Measurements from ENCODE around the gene MOGAT1.
"Not testable (repeated sequence)": the region's sequence is repeated elsewhere in the genome, so short reads cannot be mapped to it uniquely, and the experiment has no call there.

The MOGAT1 gene

GRCh38 chr2:222670191-222671038 is 1.0 kb upstream of the MOGAT1 start:
- DNase-seq, result no peak

- no peak for DNase-seq
Measured at GRCh38 chr2:222672068-222672401, 577 bp downstream of the MOGAT1 start.

GRCh38 chr2:222673273-222673672 is 1.8 kb downstream of the MOGAT1 start:
- no peak for DNase-seq

- DNase-seq, result no peak
Measured at GRCh38 chr2:222673883-222674282, 2.4 kb downstream of the MOGAT1 start.

- no peak for DNase-seq
Measured at GRCh38 chr2:222677981-222678380, 6.5 kb downstream of the MOGAT1 start.

GRCh38 chr2:222683805-222684204 is 12.3 kb downstream of the MOGAT1 start:
- DNase-seq, result no peak

- DNase-seq, result no peak
Measured at GRCh38 chr2:222686086-222686750, 14.8 kb downstream of the MOGAT1 start.

GRCh38 chr2:222688917-222689316 is 17.5 kb downstream of the MOGAT1 start:
- DNase-seq, result no peak

GRCh38 chr2:222689322-222689721 is 17.9 kb downstream of the MOGAT1 start:
- DNase-seq, result no peak

- DNase-seq, result peak in 10 of 14 donors; percentile 3 to 54 (median 34)
Measured at GRCh38 chr2:222690564-222691200, 19.2 kb downstream of the MOGAT1 start.

- DNase-seq, result not testable (repeated sequence)
Measured at GRCh38 chr2:222693413-222693812, 22.0 kb downstream of the MOGAT1 start.

GRCh38 chr2:222693837-222694236 is 22.4 kb downstream of the MOGAT1 start:
- no peak for DNase-seq

GRCh38 chr2:222698276-222698675 is 26.8 kb downstream of the MOGAT1 start:
- DNase-seq, result no peak

- no peak for DNase-seq
Measured at GRCh38 chr2:222701233-222701632, 29.8 kb downstream of the MOGAT1 start.

- no peak for DNase-seq
Measured at GRCh38 chr2:222701721-222702131, 30.3 kb downstream of the MOGAT1 start.

- DNase-seq, result no peak
Measured at GRCh38 chr2:222703091-222703490, 31.6 kb downstream of the MOGAT1 start.

- DNase-seq, result no peak
Measured at GRCh38 chr2:222703886-222704285, 32.4 kb downstream of the MOGAT1 start.

GRCh38 chr2:222706616-222707015 is 35.2 kb downstream of the MOGAT1 start:
- no peak for DNase-seq

- DNase-seq, result no peak
Measured at GRCh38 chr2:222707102-222707688, 35.7 kb downstream of the MOGAT1 start.

GRCh38 chr2:222707689-222708273 is 36.3 kb downstream of the MOGAT1 start:
- no peak for DNase-seq

GRCh38 chr2:222708274-222708710 is 36.8 kb downstream of the MOGAT1 start:
- DNase-seq, result peak in 13 of 14 donors; percentile 5 to 78 (median 47)

GRCh38 chr2:222709191-222709891 is 37.9 kb downstream of the MOGAT1 start:
- DNase-seq, result peak in 12 of 14 donors; percentile 11 to 84 (median 62)
